HG03159 (cell line): ENCODE measurements around the gene MCUB.
A peak's percentile ranks its signal among the peaks of the same experiment; 100 is the strongest.

ENCODE experiments used
- ATAC-seq: cut with Tn5 transposase; IDR thresholded peaks from one replicate; pipeline ENCODE4 v1.9.1; 2021; ENCODE audit warnings: mild to moderate bottlenecking, moderate library complexity; ENCODE audit not compliant: unreplicated experiment

Gene MCUB

DNA sequence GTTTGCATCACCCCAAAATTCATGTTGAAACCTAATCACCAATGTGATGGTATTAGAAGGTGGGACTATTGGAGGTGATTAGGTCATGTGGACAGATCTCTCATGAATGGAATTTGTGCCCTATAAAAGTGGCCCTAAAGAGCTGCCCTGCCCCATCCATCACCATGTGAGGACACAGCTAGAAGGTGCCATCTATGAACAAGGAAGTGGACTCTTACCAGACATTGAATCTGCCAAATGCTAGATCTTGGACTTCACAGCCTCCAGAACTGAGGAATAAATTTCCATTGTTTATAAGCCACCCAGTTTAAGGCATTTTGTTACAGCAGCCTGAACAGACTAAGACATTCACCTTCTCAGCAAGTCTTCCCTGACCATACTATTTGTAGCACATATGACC is 162.3 kb downstream of the MCUB start:
- ATAC-seq, result no peak

GRCh38 chr4:109723110-109723509 is 163.1 kb downstream of the MCUB start:
- no peak for ATAC-seq

- ATAC-seq, result no peak
Observed at GRCh38 chr4:109728385-109728784, 168.3 kb downstream of the MCUB start.

GRCh38 chr4:109729117-109729717 is 169.2 kb downstream of the MCUB start:
- no peak for ATAC-seq

- peak; percentile 83 for ATAC-seq
Observed at GRCh38 chr4:109729718-109730618, 169.9 kb downstream of the MCUB start, which contains the start of gene PLA2G12A. PLA2G12A (minus strand) TSS chr4:109730070; CDS start chr4:109729809, 261 bp downstream.

DNA sequence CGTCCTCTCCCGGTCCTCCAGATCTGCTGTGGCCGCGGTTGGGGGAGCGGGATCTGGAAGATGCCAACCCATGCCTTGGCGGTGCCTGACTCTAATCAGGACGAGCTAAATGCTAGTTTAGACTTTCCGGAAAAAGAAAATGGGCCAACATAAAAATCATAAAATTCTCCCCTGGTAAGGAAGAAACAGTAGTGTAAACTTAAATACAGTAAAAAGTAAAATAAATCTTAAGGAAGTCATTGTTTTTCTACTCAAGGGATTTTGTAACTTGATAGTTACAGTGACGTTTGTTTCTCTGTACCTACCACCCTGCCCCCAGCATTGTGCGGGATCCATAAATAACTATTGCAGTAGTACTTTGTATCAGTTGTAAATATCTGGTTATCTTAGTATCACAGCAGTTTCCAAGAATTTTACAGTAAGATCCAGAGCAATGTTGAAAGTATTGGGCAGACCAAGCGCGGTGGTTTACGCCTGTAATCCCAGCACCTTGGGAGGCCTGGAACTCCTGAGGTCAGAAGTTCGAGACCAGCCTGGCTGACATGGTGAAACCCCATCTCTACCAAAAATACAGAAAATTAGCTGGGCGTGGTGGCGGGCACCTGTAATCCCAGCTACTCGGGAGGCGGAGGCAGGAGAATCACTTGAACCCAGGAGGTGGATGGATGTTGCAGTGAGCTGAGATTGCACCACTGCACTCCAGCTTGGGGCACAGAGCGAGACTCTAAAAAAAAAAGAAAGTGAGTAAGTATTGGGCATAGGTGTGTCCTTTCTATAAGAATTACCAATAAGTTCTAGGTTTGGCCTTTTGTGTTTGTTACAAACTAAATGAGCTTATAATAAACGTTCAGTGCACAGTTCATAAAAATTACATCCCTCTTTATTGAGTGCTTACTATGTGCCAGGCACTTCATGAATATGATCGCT is 170.8 kb downstream of the MCUB start:
- ATAC-seq, result no peak

- no peak for ATAC-seq
Observed at GRCh38 chr4:109733728-109734127, 173.7 kb downstream of the MCUB start.

DNA sequence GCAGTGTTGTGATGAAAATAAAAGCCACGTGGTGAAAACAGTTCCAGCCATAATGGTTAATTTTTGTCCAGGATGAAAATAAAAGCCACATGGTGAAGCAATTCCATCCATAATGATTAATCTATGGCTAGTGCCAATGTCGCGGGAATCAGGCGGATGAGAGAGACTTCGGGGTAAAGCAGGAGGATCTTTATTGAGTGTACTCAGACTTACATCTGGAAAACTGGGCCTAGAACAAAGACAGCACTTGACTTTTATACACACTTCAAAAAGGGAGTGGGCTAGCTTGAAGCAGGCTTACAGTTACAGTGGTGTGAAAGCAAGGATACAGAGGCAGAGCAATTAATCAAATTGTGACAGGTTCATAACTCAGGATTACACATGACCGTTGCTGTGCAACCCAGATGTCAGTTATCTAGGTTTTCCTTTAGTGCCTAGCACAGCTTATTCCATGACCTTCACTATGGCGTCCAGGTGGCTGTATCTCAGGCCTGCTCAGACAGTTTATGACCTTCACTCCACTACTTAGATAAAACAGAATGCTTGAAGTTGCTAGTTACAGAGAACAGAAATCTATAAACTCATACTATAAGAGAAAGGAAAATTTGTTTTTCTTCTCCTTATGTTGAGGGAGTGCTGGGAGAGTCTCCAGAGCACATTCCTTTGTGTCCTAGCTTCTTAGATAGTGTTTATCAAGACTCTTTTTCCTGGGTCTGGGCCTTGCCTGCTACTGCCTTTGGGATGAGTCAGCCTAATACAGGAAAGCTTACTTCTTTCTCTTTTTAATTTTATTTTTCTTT is 175.7 kb downstream of the MCUB start:
- ATAC-seq, result no peak
